ACC112 (cell line): ENCODE data around the gene TNFAIP2.

ENCODE experiments used
- H2AFZ ChIP-seq: fragments of 200-600 bp; sonication (generic); one replicate; pipeline ENCODE4 v1.6.0; 2017; ENCODE audit warnings: antibody characterized with exemption, low read length; ENCODE audit not compliant: unreplicated experiment
- H3K27ac ChIP-seq: fragments of 200-600 bp; sonication (generic); 2 replicates; pipeline ENCODE4 v1.5.1; 2014; ENCODE audit warnings: low read depth, mild to moderate bottlenecking, antibody characterized with exemption, low read length, moderate library complexity
- H3K27me3 ChIP-seq: fragments of 200-600 bp; sonication (generic); 2 replicates; pipeline ENCODE4 v1.6.1; 2014; ENCODE audit warnings: mild to moderate bottlenecking, antibody characterized with exemption, low read length, moderate library complexity, mixed read lengths; ENCODE audit not compliant: insufficient read depth
- H3K36me3 ChIP-seq: fragments of 200-600 bp; sonication (generic); 2 replicates; pipeline ENCODE4 v1.6.1; 2016; ENCODE audit warnings: mild to moderate bottlenecking, antibody characterized with exemption, low read length, moderate library complexity, mixed read lengths; ENCODE audit not compliant: insufficient read depth
- H3K4me1 ChIP-seq: fragments of 200-600 bp; sonication (generic); one replicate; pipeline ENCODE4 v1.6.1; 2016; ENCODE audit warnings: low read length, mixed read lengths; ENCODE audit not compliant: insufficient read depth, unreplicated experiment, control insufficient read depth
- H3K4me3 ChIP-seq: fragments of 200-600 bp; sonication (generic); 2 replicates; pipeline ENCODE4 v1.5.1; 2014; ENCODE audit warnings: mild to moderate bottlenecking, low read depth, low read length
- H3K79me2 ChIP-seq: fragments of 200-600 bp; sonication (generic); one replicate; pipeline ENCODE4 v1.6.0; 2016; ENCODE audit warnings: low read length; ENCODE audit not compliant: control insufficient read depth, unreplicated experiment, insufficient read depth

TNFAIP2 gene

DNA sequence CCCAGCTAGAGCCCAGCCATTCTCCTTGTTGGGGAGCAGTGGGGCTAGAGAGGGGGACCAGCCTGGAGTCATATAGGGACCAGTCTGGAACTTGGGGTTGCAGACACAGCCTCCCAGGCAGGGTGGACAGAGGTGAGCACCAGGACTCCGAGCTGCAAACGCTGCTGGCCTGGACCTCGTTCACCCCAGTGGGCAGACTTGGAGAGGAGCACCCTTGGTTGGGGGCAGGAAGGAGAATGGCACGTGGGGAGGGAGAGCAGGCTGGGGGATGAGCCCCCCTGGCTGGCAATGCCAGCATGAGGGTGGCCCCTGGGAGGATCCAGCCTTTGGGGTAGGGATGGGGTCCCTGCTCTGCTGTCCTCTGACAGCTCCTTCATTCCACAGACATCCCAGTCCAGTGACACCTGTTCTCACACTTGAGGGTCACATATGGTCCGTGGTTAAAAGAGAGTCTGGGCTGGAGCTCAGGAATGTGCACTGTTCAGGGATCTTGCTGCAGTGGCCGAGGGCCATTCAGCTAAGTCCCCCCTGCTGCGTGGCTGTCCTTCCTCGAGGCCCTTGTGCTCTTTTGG is 36.4 kb upstream of the TNFAIP2 start:
- Histone ChIP-seq H3K27ac (no peak overlapping the region), H3K4me1 (peaks cover 4% of the 10 kb centered on the region), H3K4me3 (no peak overlapping the region), H3K36me3 (no peaks in the 10 kb centered on the region), H3K79me2 (no peaks in the 10 kb centered on the region), H2AFZ (no peak overlapping the region), H3K27me3 (peaks cover 24% of the 10 kb centered on the region)

DNA sequence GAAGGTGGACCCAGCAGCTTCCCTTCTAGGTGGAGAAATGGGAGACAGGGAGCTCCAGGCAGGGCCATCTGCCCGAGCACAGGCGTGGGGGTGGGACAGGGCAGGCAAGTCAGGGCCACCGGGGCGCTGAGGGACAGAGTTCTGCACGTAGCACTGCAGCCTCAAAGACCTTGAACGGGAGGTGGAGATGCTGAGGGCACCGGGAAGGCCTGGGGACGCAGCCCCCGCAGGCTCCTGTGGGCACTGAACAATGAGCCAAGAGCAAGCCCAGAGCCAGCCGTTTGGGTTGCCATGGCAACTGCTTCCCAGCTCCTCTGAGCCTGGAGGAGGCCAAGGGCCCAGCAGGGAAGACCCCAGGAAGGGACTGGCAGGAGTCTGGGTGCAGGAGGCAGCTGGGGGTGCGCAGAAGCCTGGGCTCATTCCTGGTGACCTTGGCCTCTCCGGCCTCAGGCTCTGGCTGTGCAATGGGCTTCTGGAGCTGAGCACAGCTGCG is 35.9 kb upstream of the TNFAIP2 start:
- no peaks in the 10 kb centered on the region for H3K36me3 ChIP-seq
- H3K4me1 ChIP-seq = peaks cover 4% of the 10 kb centered on the region
- no peak overlapping the region for H3K4me3 ChIP-seq
- H3K27ac ChIP-seq = no peak overlapping the region
- no peak overlapping the region for H2AFZ ChIP-seq
- H3K79me2 ChIP-seq = no peaks in the 10 kb centered on the region
- H3K27me3 ChIP-seq = peaks cover 20% of the 10 kb centered on the region

DNA sequence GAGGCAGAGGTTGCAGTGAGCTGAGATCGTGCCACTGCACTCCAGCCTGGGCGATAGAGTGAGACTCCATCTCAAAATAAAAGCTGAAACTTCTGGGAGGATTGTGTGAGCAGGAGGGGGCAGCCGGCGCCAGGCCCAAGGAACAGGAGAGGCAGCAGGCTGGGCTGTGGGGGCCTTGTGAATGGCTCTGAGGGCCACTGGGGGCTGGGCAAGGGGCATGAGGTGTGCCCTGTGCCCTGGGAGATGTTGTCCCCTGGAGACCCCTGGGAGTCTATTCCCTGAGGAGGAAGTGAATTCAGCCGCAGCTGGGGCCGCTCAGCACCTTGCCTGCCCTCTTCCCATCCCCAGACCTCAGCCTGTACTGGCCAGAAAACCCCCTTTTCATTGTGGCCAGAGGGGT is 34.3 kb upstream of the TNFAIP2 start:
- Histone ChIP-seq H3K79me2 (no peaks in the 10 kb centered on the region), H2AFZ (no peak overlapping the region), H3K4me3 (no peak overlapping the region), H3K27ac (no peak overlapping the region), H3K27me3 (peaks cover 13% of the 10 kb centered on the region), H3K36me3 (no peaks in the 10 kb centered on the region), H3K4me1 (peaks cover 4% of the 10 kb centered on the region)

DNA sequence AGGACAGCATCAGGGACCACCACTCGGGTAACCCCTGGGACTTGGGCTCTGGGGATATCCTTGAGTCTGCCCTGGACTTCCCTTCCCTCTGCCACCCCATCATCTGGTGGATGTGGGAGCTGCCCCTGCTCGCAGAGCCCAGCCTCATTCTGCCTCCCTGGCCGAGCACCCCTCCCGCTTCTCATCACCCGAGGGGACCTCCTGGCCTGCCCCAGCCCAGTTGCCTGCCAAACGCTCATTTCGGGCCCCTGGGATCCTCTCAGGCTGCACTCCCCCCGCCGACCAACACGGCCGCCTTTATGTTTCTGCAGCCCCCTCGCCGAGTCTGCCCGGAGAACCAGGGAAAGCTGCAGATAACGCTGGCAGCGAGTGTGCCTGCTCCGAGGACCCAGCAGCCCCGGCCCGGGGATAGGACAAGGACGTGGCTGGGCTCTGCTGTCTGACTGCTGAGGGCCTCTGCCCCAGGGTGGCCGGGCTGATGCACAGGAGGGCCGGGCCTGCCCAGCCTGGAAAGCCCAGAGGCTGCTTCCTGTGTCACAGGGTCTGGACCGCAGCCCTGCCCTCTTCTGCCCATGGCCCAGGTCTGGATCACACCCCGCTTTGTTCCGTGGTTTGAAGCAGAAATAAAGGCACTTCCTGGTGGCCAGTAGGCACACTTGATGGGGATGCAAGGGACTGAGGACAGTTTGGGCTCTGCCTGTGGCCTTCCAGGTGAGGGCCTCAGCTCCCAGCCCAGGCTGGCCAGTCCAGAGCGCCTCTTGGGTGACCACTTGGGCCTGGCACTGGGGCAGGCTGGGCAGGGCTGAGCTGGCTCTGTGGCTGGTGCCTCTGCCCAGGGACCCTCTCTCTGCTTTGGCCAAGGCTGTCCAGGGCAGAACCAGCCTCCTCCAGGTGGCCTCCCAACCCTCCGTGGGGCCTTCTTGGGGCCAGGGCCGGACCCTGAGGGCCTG is 33.6 kb upstream of the TNFAIP2 start:
- H3K27me3 ChIP-seq = peaks cover 6% of the 10 kb centered on the region
- no peak overlapping the region for H3K27ac ChIP-seq
- peaks cover 7% of the 10 kb centered on the region for H3K4me1 ChIP-seq
- H3K4me3 ChIP-seq = no peak overlapping the region
- H3K36me3 ChIP-seq = no peaks in the 10 kb centered on the region
- no peak overlapping the region for H2AFZ ChIP-seq
- H3K79me2 ChIP-seq = no peaks in the 10 kb centered on the region

DNA sequence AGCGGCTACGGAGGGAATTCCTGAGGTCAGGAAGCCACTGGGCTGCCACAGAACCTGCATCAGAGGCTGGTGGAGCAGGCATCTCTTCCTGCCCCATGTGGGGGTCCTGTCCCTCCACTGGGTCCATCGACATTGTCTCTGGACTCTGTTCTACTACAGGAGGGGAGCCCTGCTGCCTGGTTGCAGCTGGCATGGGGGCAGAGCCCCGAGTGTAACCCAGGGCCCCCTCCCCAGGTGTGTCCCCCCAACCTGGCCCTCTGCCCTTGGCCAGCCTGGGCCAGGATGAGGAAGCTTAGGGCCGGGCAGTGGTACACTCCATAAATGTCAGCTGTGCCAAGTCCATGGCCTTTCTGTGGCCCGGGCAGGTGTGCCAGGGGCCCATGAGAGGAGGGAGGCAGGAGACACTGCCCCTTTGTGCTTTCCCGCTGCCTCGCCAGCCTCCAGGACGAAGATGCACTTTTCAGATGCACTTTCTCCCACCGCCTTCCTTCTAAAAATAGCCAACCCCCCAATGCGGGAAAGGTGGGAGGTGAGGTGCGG is 32.7 kb upstream of the TNFAIP2 start:
- Histone ChIP-seq H3K4me1 (peaks cover 7% of the 10 kb centered on the region), H3K36me3 (no peaks in the 10 kb centered on the region), H2AFZ (no peak overlapping the region), H3K27ac (no peak overlapping the region), H3K4me3 (0 out of 2 replicates have a peak overlapping the region, but pooled peaks have one; percentile 67), H3K79me2 (no peaks in the 10 kb centered on the region), H3K27me3 (0 out of 2 replicates have a peak, but pooled peaks cover 2% of the 10 kb centered on the region)

DNA sequence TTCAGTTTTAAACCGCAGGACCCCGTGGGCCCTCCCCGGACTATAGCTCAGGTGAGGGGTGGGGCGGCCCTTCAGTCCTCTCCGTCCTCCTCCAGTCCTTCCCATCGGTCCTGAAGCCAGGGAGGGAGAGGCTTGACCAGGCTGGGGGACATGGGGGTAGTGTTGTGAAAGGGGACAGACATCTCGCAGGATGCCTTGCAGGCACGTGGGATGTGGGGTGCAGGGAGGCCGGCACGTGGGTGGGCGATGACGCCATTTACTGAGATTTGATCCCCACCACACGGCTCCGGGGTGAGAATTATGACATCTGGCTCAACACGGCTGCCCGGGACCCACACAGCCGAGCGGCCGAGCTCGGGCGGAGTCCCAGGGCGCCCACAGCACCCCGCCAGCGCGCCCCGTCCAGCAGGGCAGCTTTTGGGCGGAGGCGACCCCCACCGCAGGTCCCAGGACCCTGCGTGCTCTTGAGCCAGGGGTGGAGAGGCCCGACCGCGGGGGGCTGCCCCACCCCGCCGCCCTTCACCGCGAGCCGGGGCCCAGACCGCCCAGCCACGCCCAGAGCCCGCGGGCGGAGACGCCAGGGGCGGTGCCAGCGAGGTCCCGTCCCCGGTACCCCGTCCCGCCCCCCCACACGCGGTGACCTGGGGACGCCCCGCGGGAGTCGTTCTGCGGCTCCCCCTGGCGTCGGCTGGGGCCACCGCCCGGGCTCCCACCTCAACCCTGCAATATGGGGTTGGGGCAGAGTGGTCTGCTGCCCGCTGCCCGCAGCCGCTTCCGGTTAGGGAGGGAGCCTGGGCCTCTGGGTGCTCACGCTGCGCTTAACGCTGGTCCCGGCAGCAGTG is 32.0 kb upstream of the TNFAIP2 start:
- Histone ChIP-seq H3K36me3 (no peaks in the 10 kb centered on the region), H3K4me3 (peak overlapping the region; percentile 67), H2AFZ (peak overlapping the region; percentile 93), H3K27ac (no peak overlapping the region), H3K79me2 (no peaks in the 10 kb centered on the region), H3K27me3 (no peaks in the 10 kb centered on the region), H3K4me1 (peaks cover 7% of the 10 kb centered on the region)

DNA sequence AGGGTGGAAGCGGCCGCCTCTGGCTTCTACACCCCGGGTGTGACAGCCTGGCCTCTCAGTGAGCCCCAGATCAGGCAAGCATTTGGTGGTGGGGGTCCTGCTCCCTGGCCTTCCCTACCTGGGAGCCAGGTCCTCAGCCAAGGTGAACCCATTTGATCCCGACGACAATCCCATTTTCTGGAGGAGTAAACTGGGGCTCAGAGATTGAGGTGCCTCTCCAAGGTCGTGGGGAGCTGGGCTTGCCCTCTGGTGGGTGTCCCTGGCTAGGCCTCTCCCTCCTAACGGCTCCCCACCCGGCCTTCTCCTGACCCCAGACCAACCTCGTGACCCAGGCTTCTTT is 31.4 kb upstream of the TNFAIP2 start:
- Histone ChIP-seq H3K36me3 (no peaks in the 10 kb centered on the region), H3K4me3 (peak overlapping the region; percentile 67; the same call in 1 of the 2 replicates), H3K27me3 (no peaks in the 10 kb centered on the region), H3K79me2 (no peaks in the 10 kb centered on the region), H3K27ac (no peak overlapping the region), H3K4me1 (peaks cover 7% of the 10 kb centered on the region), H2AFZ (no peak overlapping the region)

DNA sequence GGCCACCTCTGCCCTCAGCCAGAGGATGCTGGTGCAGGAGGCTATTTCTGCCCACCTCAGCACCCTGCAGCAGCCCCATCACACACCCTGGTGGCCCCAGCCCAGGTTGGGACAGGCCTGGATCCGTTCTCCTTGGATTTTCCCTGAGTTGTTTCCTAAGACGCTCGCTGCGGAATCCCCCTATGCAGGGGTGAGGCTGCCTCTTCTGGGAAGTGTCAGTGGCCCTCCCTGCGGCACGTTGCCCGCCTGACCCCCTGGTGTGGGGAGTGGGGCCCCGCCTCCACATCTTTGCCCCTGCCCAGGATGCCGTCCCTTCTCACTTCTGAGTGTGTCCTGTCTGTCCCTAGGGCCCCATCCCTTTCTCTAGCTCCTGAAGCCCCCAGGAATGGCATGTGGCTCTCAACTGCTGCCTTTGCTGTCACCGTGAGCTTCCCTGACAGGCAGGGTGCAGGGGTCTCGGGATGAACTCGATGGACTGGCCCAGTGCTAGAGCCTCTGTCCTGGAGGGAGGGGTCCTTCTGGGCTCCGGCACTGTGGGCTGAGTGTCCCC is 29.3 kb upstream of the TNFAIP2 start:
- Histone ChIP-seq H3K4me3 (no peak overlapping the region), H3K79me2 (no peaks in the 10 kb centered on the region), H3K36me3 (no peaks in the 10 kb centered on the region)

DNA sequence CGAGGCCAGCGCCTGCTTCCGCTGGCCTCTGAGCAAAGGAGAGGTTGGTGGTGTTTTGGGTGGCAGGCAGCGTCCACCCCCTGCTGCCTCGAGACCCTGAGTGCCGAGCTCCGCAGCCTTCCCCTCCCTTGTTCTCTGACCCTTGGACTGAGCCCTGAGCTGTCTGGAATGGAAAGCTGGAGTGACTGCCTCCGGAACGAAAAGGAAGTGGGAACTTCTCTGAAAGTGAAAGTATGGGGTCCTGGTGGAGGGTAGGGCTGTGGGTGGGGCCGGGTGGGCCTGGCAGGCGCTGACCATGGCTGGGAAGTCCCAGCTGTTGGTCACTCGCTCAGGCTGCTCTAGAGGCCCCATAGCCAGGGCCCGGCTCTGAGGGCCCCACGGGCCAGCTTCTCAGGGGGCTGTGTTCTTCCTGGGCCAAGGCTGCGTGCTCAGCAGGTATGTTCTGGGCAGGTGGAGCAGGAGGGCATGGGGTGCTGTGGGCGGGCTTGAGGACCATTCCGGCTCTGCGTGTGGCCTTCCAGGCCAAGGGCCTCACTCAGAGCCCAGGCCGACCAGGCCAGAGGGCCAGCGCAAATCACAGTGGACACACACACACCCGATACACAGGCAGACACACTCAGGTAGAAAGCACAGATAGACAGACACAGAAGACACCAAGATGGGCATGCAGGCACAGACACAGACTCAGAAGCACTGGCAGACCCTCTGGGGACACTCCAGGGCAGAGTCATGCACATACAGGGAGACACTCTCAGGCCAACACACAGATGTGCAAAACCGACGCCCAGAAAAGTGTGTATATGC is 28.7 kb upstream of the TNFAIP2 start, which contains the start of gene EXOC3L4:
EXOC3L4 (plus strand) TSS at position 320 of the 804 bp plus-strand sequence. CDS start 5,495 bp downstream, outside the sequence.
- H3K36me3 ChIP-seq = no peaks in the 10 kb centered on the region
- H3K79me2 ChIP-seq = no peaks in the 10 kb centered on the region
- H3K4me1 ChIP-seq = peaks cover 7% of the 10 kb centered on the region
- H3K27ac ChIP-seq = no peak within 1 kb of the TSS
- H3K4me3 ChIP-seq = no peak within 1 kb of the TSS
- peak within 1 kb of the TSS; percentile 42 for H2AFZ ChIP-seq
- H3K27me3 ChIP-seq = no peaks in the 10 kb centered on the region

More for the DNA sequence above, 29.3 kb upstream of the TNFAIP2 start:
- no peaks in the 10 kb centered on the region for H3K27me3 ChIP-seq
- peak overlapping the region; percentile 42 for H2AFZ ChIP-seq
- peaks cover 7% of the 10 kb centered on the region for H3K4me1 ChIP-seq
- no peak overlapping the region for H3K27ac ChIP-seq
